Smooth muscle cell (in vitro differentiated cells): ENCODE measurements around the gene TBC1D2B. TPM values are rescaled to one million over a fixed set of nuclear protein-coding genes. Genes with fewer than 3 reads are reported as not detected.

Experiments used
- DNase-seq: peaks from one replicate; lab custom pipeline; 2025; ENCODE audit not compliant: unreplicated experiment; lab: John Stamatoyannopoulos, UW
- H2AFZ ChIP-seq: fragments of 200-600 bp; sonication (generic); 2 replicates; pipeline ENCODE4 v1.6.0; 2016; ENCODE audit warnings: antibody characterized with exemption, low read depth, mild to moderate bottlenecking
- H3F3A ChIP-seq: fragments of 200-600 bp; sonication (generic); 2 replicates; pipeline ENCODE4 v1.6.0; 2017; ENCODE audit warnings: antibody characterized with exemption, low read depth
- H3K27ac ChIP-seq: fragments of 200-600 bp; sonication (generic); 2 replicates; pipeline ENCODE4 v1.5.1; 2016; ENCODE audit warnings: low read depth, mild to moderate bottlenecking
- H3K27me3 ChIP-seq: fragments of 200-600 bp; sonication (generic); 2 replicates; pipeline ENCODE4 v1.6.1; 2016; ENCODE audit warnings: low read depth, mild to moderate bottlenecking
- H3K36me3 ChIP-seq: fragments of 200-600 bp; sonication (generic); 2 replicates; pipeline ENCODE4 v1.5.1; 2016; ENCODE audit warnings: low read depth
- H3K4me1 ChIP-seq: fragments of 200-600 bp; sonication (generic); 2 replicates; pipeline ENCODE4 v1.5.1; 2016; ENCODE audit warnings: low read depth
- H3K4me2 ChIP-seq: fragments of 200-600 bp; sonication (generic); 2 replicates; pipeline ENCODE4 v1.6.0; 2016; ENCODE audit warnings: mild to moderate bottlenecking
- H3K4me3 ChIP-seq: fragments of 200-600 bp; sonication (generic); 2 replicates; pipeline ENCODE4 v1.5.1; 2016; ENCODE audit warnings: mild to moderate bottlenecking
- H3K79me2 ChIP-seq: fragments of 200-600 bp; sonication (generic); 2 replicates; pipeline ENCODE4 v1.6.0; 2016; ENCODE audit warnings: low read depth, mild to moderate bottlenecking
- H3K9ac ChIP-seq: fragments of 200-600 bp; sonication (generic); 2 replicates; pipeline ENCODE4 v1.6.0; 2016; ENCODE audit warnings: low read depth
- H3K9me3 ChIP-seq: fragments of 200-600 bp; sonication (generic); replicated peaks from 2 replicates; pipeline ENCODE4 v1.5.1; 2016; ENCODE audit warnings: low read depth
- H4K20me1 ChIP-seq: fragments of 200-600 bp; sonication (generic); 2 replicates; pipeline ENCODE4 v1.6.0; 2016; ENCODE audit warnings: low read depth
- WGBS: methylation state at CpG from one replicate; pipeline ENCODE4 v1.1.7; 2016; ENCODE audit warnings: low lambda C conversion rate; 5-methylcytosine and 5-hydroxymethylcytosine counted together
- polyA plus RNA-seq: library from polyadenylated mRNA; unstranded; fragments of >200 nt; fragmentation: Nextera tagmentation; extraction: Ambion mirVana; gene quantifications from 2 replicates; pipeline ENCODE4 v1.2.1, GENCODE V29; 2016
- total RNA-seq: library from RNA; depleted of rRNA; stranded (reverse); fragments of >200 nt; gene quantifications from 2 replicates; pipeline ENCODE4 v1.2.3, GENCODE V29; 2014
- TF ChIP-seq, protein P1 (sequence below): fragments of 200-600 bp; sonication (generic); IDR thresholded peaks from 2 replicates; pipeline ENCODE4 v1.5.1; 2017; ENCODE audit warnings: borderline replicate concordance, mild to moderate bottlenecking, antibody characterized with exemption; ENCODE audit not compliant: insufficient read depth, poor library complexity, severe bottlenecking

TBC1D2B gene
- total and polyA plus RNA-seq, 2 experiments from 2014 or later = 14.2 to 19.4 TPM

DNA sequence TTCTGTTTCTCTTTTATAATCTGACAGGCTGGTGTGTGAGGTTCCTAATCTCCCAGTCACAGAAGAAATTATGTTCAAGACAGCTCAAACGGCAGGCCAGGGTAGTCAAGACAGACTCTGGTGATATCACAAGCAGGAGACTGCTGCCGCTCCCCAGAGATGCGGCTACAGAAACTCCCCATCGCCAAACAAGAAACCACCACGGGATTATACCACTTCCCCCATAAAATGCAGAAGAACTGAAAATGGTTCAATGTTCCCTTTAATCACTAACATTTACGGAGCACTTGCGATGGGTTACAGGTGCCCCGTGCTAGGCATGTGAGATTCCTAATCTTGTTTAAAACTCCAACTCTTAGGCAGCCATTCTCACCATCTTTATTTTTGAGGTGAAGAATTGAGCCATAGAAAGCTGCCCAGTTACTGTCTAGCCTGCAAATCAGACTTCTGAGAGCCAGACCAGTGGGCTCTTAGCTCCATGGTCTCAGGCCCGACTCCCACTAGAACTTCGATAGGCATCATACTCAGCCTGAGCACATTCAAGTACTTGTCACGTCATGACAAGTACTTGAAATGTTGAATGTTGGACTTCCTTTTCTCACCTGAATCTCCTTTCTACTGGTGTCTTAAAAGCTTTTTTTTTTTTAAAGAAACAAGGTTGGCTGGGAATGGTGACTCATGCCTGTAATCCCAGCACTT lies 58.4 kb downstream of the TBC1D2B start:
- Histone ChIP-seq H3K9ac (no peak overlapping the region), H3K4me2 (no peak overlapping the region), H3K27me3 (no peaks in the 10 kb centered on the region), H3K9me3 (no peaks in the 10 kb centered on the region), H3F3A (no peaks in the 10 kb centered on the region), H3K36me3 (peaks cover 6% of the 10 kb centered on the region), H4K20me1 (peaks cover 22% of the 10 kb centered on the region), H3K4me3 (no peak overlapping the region), H3K79me2 (no peaks in the 10 kb centered on the region), H3K27ac (no peak overlapping the region), H2AFZ (no peak overlapping the region), H3K4me1 (no peaks in the 10 kb centered on the region)
- TF ChIP-seq, protein P1, sequence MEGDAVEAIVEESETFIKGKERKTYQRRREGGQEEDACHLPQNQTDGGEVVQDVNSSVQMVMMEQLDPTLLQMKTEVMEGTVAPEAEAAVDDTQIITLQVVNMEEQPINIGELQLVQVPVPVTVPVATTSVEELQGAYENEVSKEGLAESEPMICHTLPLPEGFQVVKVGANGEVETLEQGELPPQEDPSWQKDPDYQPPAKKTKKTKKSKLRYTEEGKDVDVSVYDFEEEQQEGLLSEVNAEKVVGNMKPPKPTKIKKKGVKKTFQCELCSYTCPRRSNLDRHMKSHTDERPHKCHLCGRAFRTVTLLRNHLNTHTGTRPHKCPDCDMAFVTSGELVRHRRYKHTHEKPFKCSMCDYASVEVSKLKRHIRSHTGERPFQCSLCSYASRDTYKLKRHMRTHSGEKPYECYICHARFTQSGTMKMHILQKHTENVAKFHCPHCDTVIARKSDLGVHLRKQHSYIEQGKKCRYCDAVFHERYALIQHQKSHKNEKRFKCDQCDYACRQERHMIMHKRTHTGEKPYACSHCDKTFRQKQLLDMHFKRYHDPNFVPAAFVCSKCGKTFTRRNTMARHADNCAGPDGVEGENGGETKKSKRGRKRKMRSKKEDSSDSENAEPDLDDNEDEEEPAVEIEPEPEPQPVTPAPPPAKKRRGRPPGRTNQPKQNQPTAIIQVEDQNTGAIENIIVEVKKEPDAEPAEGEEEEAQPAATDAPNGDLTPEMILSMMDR = no peak
- WGBS = 75% methylated on average over 11 of the region's 11 CpGs
- no peak for DNase-seq

DNA sequence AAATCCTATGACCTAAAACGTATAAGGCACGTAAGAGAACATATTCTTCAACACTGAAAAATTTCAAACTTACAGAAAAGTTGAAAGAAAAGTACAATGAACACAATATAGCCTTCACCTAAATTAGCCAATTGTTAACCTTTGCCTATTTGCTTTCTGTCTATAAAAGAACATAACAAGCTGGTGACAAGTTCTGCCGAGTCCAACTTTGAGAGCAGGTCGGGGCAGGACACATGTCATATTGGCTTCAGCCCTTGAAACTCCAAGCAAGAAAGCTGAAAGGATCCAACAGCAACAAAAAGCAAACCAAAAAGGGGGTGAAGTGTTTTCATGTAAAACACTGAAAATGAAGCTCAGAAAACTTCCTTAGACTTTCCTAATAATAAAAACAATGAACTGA lies 59.1 kb downstream of the TBC1D2B start:
- no peak overlapping the region for H3K4me3 ChIP-seq
- H3K9ac ChIP-seq = no peak overlapping the region
- no peaks in the 10 kb centered on the region for H3K27me3 ChIP-seq
- H3K36me3 ChIP-seq = peaks cover 6% of the 10 kb centered on the region
- H2AFZ ChIP-seq = no peak overlapping the region
- H3K9me3 ChIP-seq = no peaks in the 10 kb centered on the region
- H3K27ac ChIP-seq = no peak overlapping the region
- H3F3A ChIP-seq = no peaks in the 10 kb centered on the region
- no peak overlapping the region for H3K4me2 ChIP-seq
- WGBS = 92% methylated on average over 4 of the region's 4 CpGs
- peaks cover 22% of the 10 kb centered on the region for H4K20me1 ChIP-seq
- DNase-seq = no peak
- no peaks in the 10 kb centered on the region for H3K79me2 ChIP-seq
- TF ChIP-seq, protein P1 = no peak
- no peaks in the 10 kb centered on the region for H3K4me1 ChIP-seq

DNA sequence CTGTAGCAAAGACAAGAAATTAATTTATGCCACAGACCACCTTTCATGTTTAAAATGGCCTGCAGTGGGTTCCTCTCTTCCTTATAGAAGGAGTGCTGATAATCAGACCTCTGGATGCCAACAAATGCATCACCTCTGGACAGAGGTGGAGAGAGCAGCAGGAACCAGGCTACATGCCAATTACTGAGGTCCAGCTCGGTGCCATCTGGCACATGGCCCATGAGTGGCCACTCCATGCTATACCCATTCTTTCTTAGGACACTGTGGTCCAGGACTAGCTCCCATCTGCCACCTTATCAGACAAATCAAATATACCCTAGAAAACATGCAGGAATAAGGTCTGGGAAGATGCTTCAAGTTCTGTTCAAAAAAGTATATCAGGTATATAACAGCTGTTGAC lies 60.7 kb downstream of the TBC1D2B start:
- Histone ChIP-seq H3K27me3 (no peaks in the 10 kb centered on the region), H3K79me2 (no peaks in the 10 kb centered on the region), H3K27ac (no peak overlapping the region), H3F3A (no peaks in the 10 kb centered on the region), H3K4me3 (no peak overlapping the region), H2AFZ (no peak overlapping the region), H3K9me3 (no peaks in the 10 kb centered on the region), H3K9ac (no peak overlapping the region), H4K20me1 (peaks cover 22% of the 10 kb centered on the region), H3K36me3 (peaks cover 6% of the 10 kb centered on the region), H3K4me1 (no peaks in the 10 kb centered on the region), H3K4me2 (no peak overlapping the region)
- TF ChIP-seq, protein P1 = no peak
- 91% methylated on average over 1 of the region's 1 CpG for WGBS
- DNase-seq = no peak

DNA sequence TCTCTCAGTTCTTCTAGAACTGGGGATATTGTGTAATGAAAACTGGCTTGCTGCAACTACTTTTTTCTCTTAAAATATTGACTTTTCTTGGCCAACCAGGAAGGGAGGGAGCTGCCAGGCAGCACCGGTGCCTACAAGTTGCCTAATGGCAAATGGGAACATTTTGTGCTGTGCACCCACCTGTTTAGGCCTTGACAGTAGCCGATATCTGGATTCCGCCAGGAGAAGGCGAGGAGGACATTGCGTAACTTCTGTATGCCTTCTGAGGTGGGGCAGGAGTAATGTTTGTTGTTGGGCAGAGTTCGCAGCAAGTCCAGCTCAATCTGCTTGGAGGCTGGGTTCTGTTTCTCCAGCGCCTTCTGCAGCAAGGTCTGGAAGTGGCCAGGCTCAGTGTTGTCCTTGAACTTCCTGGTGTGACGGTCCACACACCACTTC lies 64.9 kb downstream of the TBC1D2B start:
- Histone ChIP-seq H3K36me3 (peaks cover 12% of the 10 kb centered on the region), H3K27ac (no peak overlapping the region), H3F3A (no peaks in the 10 kb centered on the region), H2AFZ (no peak overlapping the region), H3K4me3 (no peak overlapping the region), H3K4me2 (no peak overlapping the region), H3K27me3 (no peaks in the 10 kb centered on the region), H3K9ac (no peak overlapping the region), H4K20me1 (peaks cover 14% of the 10 kb centered on the region), H3K4me1 (no peaks in the 10 kb centered on the region), H3K79me2 (no peaks in the 10 kb centered on the region), H3K9me3 (no peaks in the 10 kb centered on the region)
- no peak for DNase-seq
- WGBS = 97% methylated on average over 8 of the region's 8 CpGs
- TF ChIP-seq, protein P1 = no peak
